Measurements from ENCODE around the gene SUN1. TPM values are rescaled to one million over a fixed set of nuclear protein-coding genes. Genes with fewer than 3 reads are reported as not detected.
A peak's percentile ranks its signal among the peaks of the same experiment; 100 is the strongest.

The SUN1 gene
- total and polyA plus RNA-seq, 2 of the 8 experiments (the other 6 are each of a cell fraction or from before 2014, with no cell fraction given): 108 to 158 TPM

- no peak for TF ChIP-seq CHD7 (IDR thresholded peaks at IDR 0.05; ENCODE audit: insufficient replicate concordance, low read length)
- TF ChIP-seq SAP30 (IDR thresholded peaks at IDR 0.05; ENCODE audit: insufficient read depth, insufficient replicate concordance, low read length): no peak
- no peak for TF ChIP-seq POLR2A (IDR thresholded peaks at IDR 0.05; ENCODE audit: control extremely low read depth in 1 of 2, low read depth in 2 of 2, low read length in 2 of 2)
- no peak for TF ChIP-seq ZNF274 (IDR thresholded peaks at IDR 0.05; ENCODE audit: borderline replicate concordance, extremely low read depth, low read length)
- TF ChIP-seq CTBP2 (IDR thresholded peaks at IDR 0.05; ENCODE audit: borderline replicate concordance, insufficient read depth, insufficient read length, low read length): no peak
- no peak for TF ChIP-seq FOSL1 (IDR thresholded peaks at IDR 0.05; ENCODE audit: insufficient read depth, low read depth, low read length)
- TF ChIP-seq CTCF (IDR thresholded peaks at IDR 0.05; ENCODE audit: control extremely low read depth in 1 of 3, insufficient read depth in 1 of 3, low read depth in 1 of 3, low read length in 3 of 3): peak in 2 of 3 experiments; percentile 83 to 91; a peak in 3 of 4 replicates
Measured at GRCh38 chr7:786472-787255, 45.6 kb upstream of the SUN1 start (continued).
